ENCODE data around the gene FAM174B.

FAM174B gene

GRCh38 chr15:92656089-92656488, 514 bp upstream of the FAM174B start:
- no peak overlapping the region for H3K4me3 ChIP-seq (ENCODE audit: low read depth, low read length)

GRCh38 chr15:92654662-92655061, 913 bp downstream of the FAM174B start:
- no peak overlapping the region for H3K4me3 ChIP-seq (ENCODE audit: low read depth, low read length)
- no peak for TF ChIP-seq CTCF (IDR thresholded peaks at IDR 0.05; ENCODE audit: low read depth, low read length)

More at GRCh38 chr15:92656089-92656488, 514 bp upstream of the FAM174B start:
- no peak for TF ChIP-seq CTCF (IDR thresholded peaks at IDR 0.05; ENCODE audit: low read depth, low read length)

GRCh38 chr15:92653836-92654539, 1.6 kb downstream of the FAM174B start:
- no peak overlapping the region for H3K4me3 ChIP-seq (ENCODE audit: low read depth, low read length)
- TF ChIP-seq CTCF (IDR thresholded peaks at IDR 0.05; ENCODE audit: low read depth, low read length) = no peak

- TF ChIP-seq CTCF (IDR thresholded peaks at IDR 0.05; ENCODE audit: low read depth, low read length) = no peak
- no peak overlapping the region for H3K4me3 ChIP-seq (ENCODE audit: low read depth, low read length)
Measured at GRCh38 chr15:92653366-92653765, 2.2 kb downstream of the FAM174B start.

- TF ChIP-seq CTCF (IDR thresholded peaks at IDR 0.05; ENCODE audit: low read depth, low read length) = no peak
- H3K4me3 ChIP-seq (ENCODE audit: low read depth, low read length) = no peak overlapping the region
Measured at GRCh38 chr15:92652576-92652966, 3.0 kb downstream of the FAM174B start.

- H3K4me3 ChIP-seq (ENCODE audit: low read depth, low read length) = no peak overlapping the region
- no peak for TF ChIP-seq CTCF (IDR thresholded peaks at IDR 0.05; ENCODE audit: low read depth, low read length)
Measured at GRCh38 chr15:92651877-92652575, 3.5 kb downstream of the FAM174B start.

- H3K4me3 ChIP-seq (ENCODE audit: low read depth, low read length) = no peak overlapping the region
- TF ChIP-seq CTCF (IDR thresholded peaks at IDR 0.05; ENCODE audit: low read depth, low read length) = no peak
Measured at GRCh38 chr15:92650966-92651365, 4.6 kb downstream of the FAM174B start.
